Activated CD4-positive, alpha-beta T cell treated with anti-CD3 and anti-CD28 coated beads for 36 hours (primary cell): ENCODE results near the gene ADAMTS7. TPM values are rescaled to one million over a fixed set of nuclear protein-coding genes. Genes with fewer than 3 reads are reported as not detected.
A peak's percentile ranks its signal among the peaks of the same experiment; 100 is the strongest.
"Not testable (repeated sequence)": the region's sequence is repeated elsewhere in the genome, so short reads cannot be mapped to it uniquely, and the experiment has no call there.

Experiments
- ATAC-seq: fragments of 200-7000 bp; cut with Tn5 transposase; one replicate; pipeline ENCODE4 v1.10.0; 2021; ENCODE audit warnings: mild to moderate bottlenecking, moderate library complexity
- CTCF ChIA-PET: fragments of 350-600 bp; sonication (Branson Sonifier 250); formaldehyde crosslinking; loops from one replicate; lab custom pipeline; 2021; ENCODE audit warnings: antibody characterized with exemption; lab: Charles Lee
- POLR2A ChIA-PET: fragments of 350-600 bp; sonication (Branson Sonifier 250); formaldehyde crosslinking; loops from one replicate; lab custom pipeline; 2021; ENCODE audit warnings: antibody characterized with exemption, inconsistent platforms; lab: Charles Lee
- DNase-seq: peaks from one replicate; pipeline ENCODE4 v3.0.0-alpha.2; 2020
- H3K27ac Mint-ChIP-seq: one replicate; pipeline ENCODE4 v1.8.0; 2021; ENCODE audit warnings: mixed read lengths
- H3K27me3 Mint-ChIP-seq: one replicate; pipeline ENCODE4 v1.8.0; 2021; ENCODE audit warnings: mixed read lengths
- H3K36me3 Mint-ChIP-seq: one replicate; pipeline ENCODE4 v1.8.0; 2021; ENCODE audit warnings: low read depth, mixed read lengths
- H3K4me1 Mint-ChIP-seq: one replicate; pipeline ENCODE4 v1.8.0; 2021; ENCODE audit warnings: mixed read lengths
- H3K4me3 Mint-ChIP-seq: one replicate; pipeline ENCODE4 v1.8.0; 2021; ENCODE audit warnings: mild to moderate bottlenecking, moderate library complexity, mixed read lengths
- H3K9me3 Mint-ChIP-seq: one replicate; pipeline ENCODE4 v1.8.0; 2021; ENCODE audit warnings: low read depth, mixed read lengths
- intact Hi-C, 2 experiments: fragments of 100-400 bp; cut with DNase I in 1 of 2; cut with micrococcal nuclease in 1 of 2; formaldehyde crosslinking; loops; one replicate each; pipeline versions ENCODE4 v1.14.2 to v1.15.1; 2022 to 2024; cut with DNase I, micrococcal nuclease
- total RNA-seq, 2 experiments: library from RNA; stranded (reverse); gene quantifications; one replicate each; pipeline ENCODE4 v1.2.3, GENCODE V29; 2021

The ADAMTS7 gene
- total RNA-seq, 2 experiments from 2014 or later, result 0.09 to 0.23 TPM

DNA sequence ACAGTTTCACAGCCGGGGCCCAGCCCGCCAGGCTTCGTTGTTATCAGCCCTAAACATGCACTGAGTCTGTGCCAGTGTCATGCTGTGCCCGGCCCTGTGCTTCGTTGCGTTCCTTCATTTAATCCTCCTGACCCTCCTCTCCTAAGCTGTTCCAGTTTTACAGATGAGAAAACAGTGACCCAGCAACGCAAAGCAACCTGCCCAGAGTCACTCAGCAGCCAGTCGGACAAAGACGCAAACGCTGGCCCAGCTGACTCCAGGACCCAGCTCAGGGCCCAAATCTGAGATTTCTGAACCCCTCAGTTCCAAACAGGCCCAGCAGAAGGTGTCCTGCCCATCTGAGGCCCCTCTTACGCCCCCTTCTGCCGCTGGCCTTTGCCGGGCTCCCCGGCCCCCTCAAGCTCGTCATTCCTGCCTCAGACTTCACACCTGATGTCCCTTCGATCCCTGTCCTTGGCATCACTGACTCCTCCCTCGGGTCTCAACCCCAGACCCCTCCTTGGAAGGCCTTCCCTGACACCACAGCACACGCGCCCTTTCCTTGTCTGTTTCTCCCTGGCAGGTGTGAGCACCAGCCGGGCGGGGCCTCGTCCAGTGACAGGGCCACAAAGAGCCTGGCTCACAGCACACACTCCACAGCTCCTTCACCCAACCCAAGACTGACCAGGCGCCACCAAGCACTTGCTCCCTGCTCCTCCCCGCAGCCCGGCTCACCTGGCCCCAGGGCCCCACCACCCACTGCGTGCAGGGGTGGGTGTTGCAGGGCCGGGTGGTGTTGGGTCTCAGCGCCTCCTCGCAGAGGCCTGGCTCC, 48.1 kb downstream of the ADAMTS7 start:
- Mint-ChIP-seq H3K4me1 (peaks cover 18% of the 10 kb centered on the region), H3K36me3 (no peaks in the 10 kb centered on the region), H3K4me3 (no peak overlapping the region), H3K27me3 (no peaks in the 10 kb centered on the region), H3K27ac (peak overlapping the region; percentile 65), H3K9me3 (no peaks in the 10 kb centered on the region)
- DNase-seq (no peak), ATAC-seq (no peak)
- POLR2A ChIA-PET, result no interaction called here
- CTCF ChIA-PET, result interaction anchor here (0.7 kb wide), 1 partner anchor 99 kb away, joined by 4 read pairs; no protein-coding TSS in a partner anchor
- intact Hi-C loops, result loop anchor here in 1 of 2 experiments (5.0 kb wide), 1 partner anchor 326 kb away; the partner anchor contains the start of gene IREB2

DNA sequence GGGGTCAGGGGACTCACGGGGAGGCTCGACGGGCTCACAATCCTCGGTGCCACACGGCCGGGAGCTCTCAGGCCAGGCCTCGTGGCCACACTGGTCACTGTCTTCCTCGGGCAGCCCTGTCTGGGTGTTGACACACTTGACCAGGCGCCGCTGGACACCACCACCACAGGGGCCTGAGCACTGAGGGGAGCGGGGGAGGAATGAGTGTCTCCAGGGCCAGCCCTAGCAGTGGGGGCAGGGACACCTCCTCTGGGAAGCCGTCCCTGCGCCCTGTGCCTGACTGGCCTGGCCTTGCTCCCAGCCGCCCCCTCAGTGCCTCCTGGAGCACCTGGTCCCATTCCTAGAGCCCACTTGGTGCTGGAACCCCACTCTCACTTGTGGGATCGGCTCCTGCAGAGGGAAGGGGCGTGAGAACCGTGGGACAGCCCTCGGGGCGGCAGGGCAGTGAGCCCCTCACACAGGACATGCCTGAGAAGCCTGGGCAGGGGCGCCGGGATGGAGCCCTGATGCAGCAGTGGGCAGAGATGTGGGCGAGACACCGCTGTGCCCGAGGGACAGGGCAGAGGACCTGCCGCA, 48.8 kb downstream of the ADAMTS7 start:
- DNase-seq, H3K27ac Mint-ChIP-seq, H3K9me3 Mint-ChIP-seq, POLR2A ChIA-PET, H3K27me3 Mint-ChIP-seq, H3K36me3 Mint-ChIP-seq, ATAC-seq, H3K4me3 Mint-ChIP-seq: not testable (repeated sequence)
- intact Hi-C loops, result loop anchor here in 1 of 2 experiments (5.0 kb wide), 1 partner anchor 325 kb away; the partner anchor contains the start of gene IREB2
- peaks cover 20% of the 10 kb centered on the region for H3K4me1 Mint-ChIP-seq
- CTCF ChIA-PET, result interaction anchor here (1.5 kb wide), 1 partner anchor 21 kb away, joined by 4 read pairs; no protein-coding TSS in a partner anchor

DNA sequence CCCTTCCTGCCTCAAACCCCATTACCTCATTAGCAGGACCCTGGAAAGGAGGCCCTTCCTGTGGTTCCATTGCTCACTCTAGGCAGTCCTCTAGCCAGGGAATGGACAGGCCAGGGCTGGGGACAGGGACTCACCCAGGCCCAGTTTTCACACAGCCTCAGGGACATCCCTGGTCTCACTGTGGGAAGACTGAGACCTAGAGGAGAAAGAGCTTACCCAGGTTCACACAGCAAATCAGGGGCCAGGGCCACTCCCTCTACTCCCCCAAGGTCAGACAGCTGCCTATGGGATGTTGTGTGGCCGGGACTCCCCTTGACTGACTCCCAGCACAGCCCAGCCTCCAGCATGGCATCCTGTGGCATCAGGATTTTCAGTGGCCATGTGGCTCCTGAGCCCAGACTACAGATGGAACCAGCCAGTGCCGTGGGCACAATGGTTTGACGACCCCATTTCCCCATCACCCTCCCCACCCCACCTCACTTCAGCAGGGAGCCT, 49.3 kb downstream of the ADAMTS7 start:
- CTCF ChIA-PET, result interaction anchor here (1.0 to 1.5 kb wide), 2 partner anchors 11 to 21 kb away, joined by 3 to 4 read pairs; no protein-coding TSS in a partner anchor
- intact Hi-C loops, result loop anchor here in 1 of 2 experiments (2.0 to 5.0 kb wide), 2 partner anchors 29 to 325 kb away; partner anchors contain the start of gene IREB2
- Mint-ChIP-seq H3K4me1 (peaks cover 25% of the 10 kb centered on the region), H3K4me3 (no peak overlapping the region), H3K36me3 (no peaks in the 10 kb centered on the region), H3K9me3 (no peaks in the 10 kb centered on the region), H3K27ac (peak overlapping the region; percentile 86), H3K27me3 (no peaks in the 10 kb centered on the region)
- DNase-seq (no peak), ATAC-seq (peak; percentile 7)
- POLR2A ChIA-PET, result no interaction called here

DNA sequence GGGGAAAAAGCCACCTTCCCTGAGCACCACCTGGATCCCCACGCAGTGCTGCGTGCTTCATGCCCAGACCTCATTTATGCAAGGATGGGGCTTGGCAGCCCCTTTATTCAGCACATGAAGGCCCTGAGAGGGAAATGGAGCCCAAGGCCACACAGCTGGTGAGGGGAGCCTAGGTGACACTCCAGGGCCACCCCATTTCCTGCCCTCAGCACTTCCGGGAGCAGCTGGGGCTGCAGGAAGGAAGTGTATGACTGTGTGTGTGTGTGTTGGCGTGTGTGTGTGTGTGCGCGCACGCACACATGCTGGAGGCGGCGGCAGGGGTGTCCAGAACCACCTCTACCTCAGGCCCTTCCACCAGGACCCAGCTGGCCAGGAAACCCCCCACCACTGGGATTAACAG, 49.8 kb downstream of the ADAMTS7 start:
- DNase-seq (peak; percentile 88), ATAC-seq (peak; percentile 83)
- Mint-ChIP-seq H3K4me1 (peaks cover 27% of the 10 kb centered on the region), H3K27ac (peak overlapping the region; percentile 86)
- H3K4me3 Mint-ChIP-seq, H3K27me3 Mint-ChIP-seq, H3K36me3 Mint-ChIP-seq, H3K9me3 Mint-ChIP-seq, POLR2A ChIA-PET: not testable (repeated sequence)
- intact Hi-C loops, result loop anchor here in 1 of 2 experiments (2.0 to 5.0 kb wide), 2 partner anchors 29 to 324 kb away; partner anchors contain the start of gene IREB2
- CTCF ChIA-PET, result interaction anchor here (0.7 to 1.5 kb wide), 3 partner anchors 11 to 47 kb away, joined by 3 to 4 read pairs (median 3); no protein-coding TSS in a partner anchor

DNA sequence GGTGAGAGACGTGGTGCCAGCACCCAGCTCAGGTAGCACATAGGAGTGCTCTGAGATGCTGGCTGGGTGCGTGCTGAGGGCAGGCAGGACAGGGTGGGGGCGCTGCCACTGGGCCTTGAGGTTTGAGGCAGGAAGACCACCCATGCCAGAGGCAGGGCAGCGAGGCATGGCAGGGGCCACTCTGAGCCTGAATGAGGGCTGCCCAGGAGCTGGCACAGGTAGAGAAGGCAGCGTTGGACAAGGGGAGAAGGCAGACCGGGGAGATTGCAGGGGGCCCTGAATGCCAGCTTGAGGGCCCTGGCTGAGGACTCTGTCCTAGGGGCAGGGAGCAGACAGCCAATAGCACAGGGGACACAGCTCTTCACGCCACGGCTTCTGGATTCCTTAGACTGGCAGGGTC, 50.2 kb downstream of the ADAMTS7 start:
- Mint-ChIP-seq H3K4me1 (peaks cover 31% of the 10 kb centered on the region), H3K27ac (peak overlapping the region; percentile 86), H3K27me3 (no peaks in the 10 kb centered on the region), H3K4me3 (no peak overlapping the region), H3K9me3 (no peaks in the 10 kb centered on the region), H3K36me3 (no peaks in the 10 kb centered on the region)
- ATAC-seq (no peak), DNase-seq (no peak)
- intact Hi-C loops, result loop anchor here in 1 of 2 experiments (2.0 to 5.0 kb wide), 2 partner anchors 30 to 324 kb away; partner anchors contain the start of gene IREB2
- ChIA-PET CTCF (interaction anchor here (0.7 to 1.5 kb wide), 3 partner anchors 10 to 48 kb away, joined by 3 to 4 read pairs (median 3); no protein-coding TSS in a partner anchor), POLR2A (no interaction called here)

DNA sequence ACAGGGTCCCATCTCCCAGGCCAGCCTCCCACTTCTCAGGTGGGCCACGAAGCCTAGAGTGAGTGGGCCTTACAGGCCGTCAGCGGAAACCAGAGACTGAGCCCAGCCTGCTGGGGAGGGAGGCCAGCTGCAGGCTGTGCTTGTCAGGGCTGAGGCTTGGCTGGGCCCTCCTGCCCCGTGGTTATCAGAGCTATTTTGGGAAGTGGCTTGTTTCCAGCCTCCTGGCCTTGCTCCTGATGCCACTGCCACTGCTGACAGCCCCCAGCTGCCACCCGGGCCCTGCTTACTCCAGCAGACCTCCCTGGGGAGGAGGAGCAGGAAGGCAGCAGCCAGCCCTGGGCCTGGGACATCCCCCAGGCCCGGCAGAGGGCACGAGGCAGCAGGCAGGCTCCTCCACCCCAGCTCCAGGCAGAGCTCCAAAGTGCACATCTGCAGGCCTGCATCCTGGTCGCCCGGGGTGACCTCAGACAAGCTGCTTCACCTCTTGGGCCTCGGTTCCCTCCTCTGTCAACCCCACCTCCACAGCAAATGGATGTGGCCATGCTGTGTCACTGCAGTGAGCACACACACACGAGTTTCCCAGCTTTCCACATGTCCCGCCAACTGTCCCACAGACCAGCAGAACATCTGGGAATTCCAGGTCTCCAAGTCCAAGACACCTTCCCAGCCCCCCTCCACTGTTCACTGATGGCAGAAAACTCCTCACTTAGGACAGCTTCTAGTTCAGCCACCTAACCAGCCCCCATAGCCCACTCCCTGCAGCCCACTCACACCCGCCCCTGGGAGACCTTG, 51.0 kb downstream of the ADAMTS7 start:
- DNase-seq, ATAC-seq, POLR2A ChIA-PET, H3K9me3 Mint-ChIP-seq, H3K27me3 Mint-ChIP-seq, H3K36me3 Mint-ChIP-seq, H3K4me3 Mint-ChIP-seq: not testable (repeated sequence)
- H3K27ac Mint-ChIP-seq, result peak overlapping the region; percentile 81
- peaks cover 33% of the 10 kb centered on the region for H3K4me1 Mint-ChIP-seq
- intact Hi-C loops, result loop anchor here in 1 of 2 experiments (2.0 to 5.0 kb wide), 2 partner anchors 31 to 323 kb away; partner anchors contain the start of gene IREB2
- CTCF ChIA-PET, result interaction anchor here (0.7 kb wide), 1 partner anchor 48 kb away, joined by 3 read pairs; no protein-coding TSS in a partner anchor

DNA sequence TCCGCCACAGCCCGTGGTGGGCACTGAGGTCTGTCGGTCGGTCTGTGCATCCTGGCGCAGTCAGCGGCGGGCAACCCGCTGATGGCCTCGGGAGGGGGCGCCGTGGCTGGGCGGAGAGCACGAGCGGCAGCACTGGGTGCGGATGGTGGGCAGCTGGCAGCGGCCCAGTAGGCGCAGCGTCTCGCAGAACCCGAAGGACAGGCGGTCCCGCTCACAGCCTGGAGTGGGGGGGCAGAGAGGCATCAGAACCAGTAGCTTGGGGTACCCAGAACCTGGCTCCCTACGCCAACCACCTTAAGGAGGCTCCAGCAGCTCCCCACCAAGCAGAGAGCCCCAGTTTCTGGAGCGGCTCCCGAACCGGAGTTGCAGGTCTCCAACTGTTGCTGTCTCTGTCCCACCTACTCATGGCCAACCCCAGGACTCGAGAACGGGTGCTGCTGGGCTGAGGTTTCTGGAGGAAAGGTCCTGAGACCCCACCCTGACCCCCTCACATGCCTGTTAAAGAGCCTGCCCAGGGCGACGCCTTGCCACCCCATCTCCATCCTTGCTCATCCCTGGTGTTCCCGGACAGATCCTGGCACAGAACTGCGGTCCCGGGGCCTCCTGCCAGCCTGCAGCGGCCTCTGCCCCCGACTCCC, 51.8 kb downstream of the ADAMTS7 start:
- H3K4me3 Mint-ChIP-seq, ATAC-seq, H3K27ac Mint-ChIP-seq, intact Hi-C loops, DNase-seq, H3K36me3 Mint-ChIP-seq, H3K9me3 Mint-ChIP-seq, CTCF ChIA-PET, H3K27me3 Mint-ChIP-seq, POLR2A ChIA-PET: not testable (repeated sequence)
- H3K4me1 Mint-ChIP-seq, result peaks cover 33% of the 10 kb centered on the region

DNA sequence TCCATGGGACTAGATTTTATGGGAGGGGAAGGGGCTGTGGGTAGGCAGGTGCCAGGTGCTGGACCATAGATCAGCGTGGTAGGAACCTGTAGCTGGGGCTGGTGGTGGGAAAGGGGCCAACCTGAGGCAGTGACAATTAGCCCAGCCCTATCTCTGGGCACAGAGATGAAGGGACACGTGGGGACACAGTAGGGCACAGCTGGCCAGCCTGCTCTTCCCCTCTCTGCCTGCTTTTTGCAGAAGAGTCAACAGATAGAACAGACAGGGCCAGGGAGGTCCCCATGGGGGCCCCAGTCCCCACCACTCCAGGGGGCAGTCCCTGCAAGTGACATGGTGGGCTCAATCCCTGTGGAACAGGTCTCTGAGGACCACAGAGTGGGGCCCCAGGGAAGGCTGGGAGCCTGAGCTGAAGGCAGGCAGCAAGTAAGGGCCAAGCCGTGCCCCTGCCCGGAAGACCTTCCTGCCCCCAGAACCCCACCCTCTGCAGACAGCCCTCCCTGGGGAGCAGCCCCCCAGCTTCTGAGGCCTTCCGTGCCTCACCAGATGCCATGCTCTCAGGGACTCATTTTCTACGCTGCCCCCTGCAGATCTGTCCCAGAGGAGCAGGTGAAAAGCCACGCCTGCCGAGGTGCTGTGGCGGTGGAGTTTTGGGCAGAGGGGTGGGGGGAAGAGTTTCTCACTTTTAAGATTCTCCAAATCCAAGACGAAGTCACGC, 52.6 kb downstream of the ADAMTS7 start:
- ATAC-seq, H3K27me3 Mint-ChIP-seq, H3K9me3 Mint-ChIP-seq, H3K4me3 Mint-ChIP-seq, DNase-seq, H3K27ac Mint-ChIP-seq, H3K36me3 Mint-ChIP-seq, POLR2A ChIA-PET, CTCF ChIA-PET, intact Hi-C loops: not testable (repeated sequence)
- peaks cover 33% of the 10 kb centered on the region for H3K4me1 Mint-ChIP-seq

DNA sequence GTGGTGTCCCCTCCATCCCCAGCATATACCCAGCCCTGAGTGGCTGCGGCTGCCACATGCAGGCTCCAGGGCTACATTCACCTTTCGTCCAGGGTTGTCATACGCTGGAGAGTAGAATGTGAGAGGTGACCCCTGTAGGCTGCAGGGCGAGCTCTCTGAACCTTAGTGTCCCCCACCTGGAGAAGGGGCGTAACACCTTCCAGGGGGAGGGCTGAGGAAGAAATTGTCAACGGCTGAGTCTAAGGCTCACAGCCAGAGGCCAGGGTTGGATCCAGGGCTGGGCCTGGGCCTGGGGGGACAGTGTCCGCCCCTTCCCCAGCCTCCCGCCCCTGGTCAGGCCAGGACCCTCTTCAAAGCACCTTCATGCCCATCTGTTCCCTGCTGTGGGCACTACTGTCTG, 53.2 kb downstream of the ADAMTS7 start:
- H3K36me3 Mint-ChIP-seq, ATAC-seq, intact Hi-C loops, DNase-seq, H3K27me3 Mint-ChIP-seq, POLR2A ChIA-PET, H3K27ac Mint-ChIP-seq, H3K4me3 Mint-ChIP-seq, H3K9me3 Mint-ChIP-seq, CTCF ChIA-PET: not testable (repeated sequence)
- peaks cover 31% of the 10 kb centered on the region for H3K4me1 Mint-ChIP-seq

DNA sequence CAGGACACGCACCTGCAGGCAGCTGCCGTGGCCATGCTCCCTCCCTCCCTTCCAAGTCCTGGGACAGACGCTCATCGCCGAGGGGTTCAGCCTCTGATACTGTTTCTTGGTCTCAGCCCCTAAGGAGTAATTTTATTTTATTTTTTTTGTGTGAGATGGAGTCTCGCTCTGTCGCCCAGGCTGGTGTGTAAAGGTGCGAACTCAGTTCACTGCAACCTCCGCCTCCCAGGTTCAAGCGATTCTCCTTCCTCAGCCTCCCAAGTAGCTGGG, 53.7 kb downstream of the ADAMTS7 start:
- Mint-ChIP-seq H3K27ac (peak overlapping the region; percentile 89), H3K36me3 (no peaks in the 10 kb centered on the region), H3K4me3 (peak overlapping the region; percentile 6), H3K4me1 (peaks cover 31% of the 10 kb centered on the region), H3K27me3 (no peaks in the 10 kb centered on the region), H3K9me3 (no peaks in the 10 kb centered on the region)
- ATAC-seq (no peak), DNase-seq (no peak)
- intact Hi-C loops, result loop anchor here in 1 of 2 experiments (2.0 kb wide), 1 partner anchor 115 kb away; the partner anchor contains the start of gene MORF4L1
- POLR2A ChIA-PET, result no interaction called here
- CTCF ChIA-PET, result interaction anchor here (0.7 kb wide), 1 partner anchor 18 kb away, joined by 3 read pairs; no protein-coding TSS in a partner anchor
